WTC11 (cell line): ENCODE results near the gene EGFR. TPM values are rescaled to one million over a fixed set of nuclear protein-coding genes. Genes with fewer than 3 reads are reported as not detected.

Experiments used
- ATAC-seq: fragments of 200-7000 bp; cut with Tn5 transposase; 2 replicates; pipeline ENCODE4 v1.10.0; 2021; ENCODE audit warnings: mild to moderate bottlenecking, moderate library complexity
- CTCF ChIA-PET: fragments of 300-600 bp; sonication (Branson Sonifier 250); formaldehyde crosslinking; loops from one replicate; lab custom pipeline; 2021; ENCODE audit warnings: antibody characterized with exemption; lab: Charles Lee
- POLR2A ChIA-PET: fragments of 350-600 bp; sonication (Branson Sonifier 250); formaldehyde crosslinking; loops from one replicate; lab custom pipeline; 2021; ENCODE audit warnings: antibody characterized with exemption; lab: Charles Lee
- DNase-seq: peaks from one replicate; pipeline ENCODE4 v3.0.0; 2021; ENCODE audit warnings: low spot score
- H3K27ac Mint-ChIP-seq: 2 replicates; pipeline ENCODE4 v1.8.0; 2021; ENCODE audit warnings: mixed read lengths
- H3K27me3 Mint-ChIP-seq: 2 replicates; pipeline ENCODE4 v1.8.0; 2021; ENCODE audit warnings: low read depth, mild to moderate bottlenecking, moderate library complexity, mixed read lengths
- H3K36me3 Mint-ChIP-seq: 2 replicates; pipeline ENCODE4 v1.8.0; 2021; ENCODE audit warnings: mixed read lengths
- H3K4me1 Mint-ChIP-seq: 2 replicates; pipeline ENCODE4 v1.8.0; 2022; ENCODE audit warnings: mixed read lengths
- H3K4me3 Mint-ChIP-seq: 2 replicates; pipeline ENCODE4 v1.8.0; 2021; ENCODE audit warnings: mild to moderate bottlenecking, moderate library complexity, mixed read lengths
- H3K9me3 Mint-ChIP-seq: 2 replicates; pipeline ENCODE4 v1.8.0; 2021; ENCODE audit warnings: mixed read lengths
- E2F1 ChIP-seq: sonication (generic); formaldehyde crosslinking; IDR thresholded peaks from 2 replicates; pipeline ENCODE4 v1.8.0; 2022; ENCODE audit warnings: mild to moderate bottlenecking, missing genetic modification reagents
- EMX1 ChIP-seq: fragments of 250-450 bp; sonication (Bioruptor Pico); IDR thresholded peaks from 2 replicates; pipeline ENCODE4 v1.8.0; 2021; ENCODE audit warnings: mild to moderate bottlenecking
- GABPB1 ChIP-seq: sonication (generic); formaldehyde crosslinking; IDR thresholded peaks from 2 replicates; pipeline ENCODE4 v1.8.1; 2023; ENCODE audit warnings: mild to moderate bottlenecking, missing genetic modification reagents
- GRHL2 ChIP-seq: fragments of 250-450 bp; sonication (Bioruptor Pico); IDR thresholded peaks from 2 replicates; pipeline ENCODE4 v1.8.0; 2022; ENCODE audit warnings: mild to moderate bottlenecking, moderate library complexity; ENCODE audit not compliant: insufficient replicate concordance, severe bottlenecking
- MLX ChIP-seq: sonication (generic); formaldehyde crosslinking; IDR thresholded peaks from 2 replicates; pipeline ENCODE4 v1.8.1; 2023; ENCODE audit warnings: mild to moderate bottlenecking, missing genetic modification reagents, moderate library complexity
- NFE2L1 ChIP-seq: sonication (generic); formaldehyde crosslinking; IDR thresholded peaks from 2 replicates; pipeline ENCODE4 v1.8.1; 2023; ENCODE audit warnings: missing genetic modification reagents
- OVOL2 ChIP-seq: fragments of 250-450 bp; sonication (Bioruptor Pico); IDR thresholded peaks from 2 replicates; pipeline ENCODE4 v1.9.0; 2021; ENCODE audit warnings: mild to moderate bottlenecking, borderline replicate concordance
- PREB ChIP-seq: sonication (generic); formaldehyde crosslinking; IDR thresholded peaks from 2 replicates; pipeline ENCODE4 v1.8.1; 2022; ENCODE audit warnings: mild to moderate bottlenecking, missing genetic modification reagents, moderate library complexity, borderline replicate concordance
- RORB ChIP-seq: fragments of 250-450 bp; sonication (Bioruptor Pico); IDR thresholded peaks from 2 replicates; pipeline ENCODE4 v1.9.0; 2021; ENCODE audit warnings: mild to moderate bottlenecking
- TP53 ChIP-seq: sonication (generic); formaldehyde crosslinking; IDR thresholded peaks from 2 replicates; pipeline ENCODE4 v1.8.1; 2023; ENCODE audit warnings: mild to moderate bottlenecking, missing genetic modification reagents
- USF2 ChIP-seq: sonication (generic); formaldehyde crosslinking; IDR thresholded peaks from 2 replicates; pipeline ENCODE4 v1.8.1; 2023; ENCODE audit warnings: mild to moderate bottlenecking, missing genetic modification reagents, moderate library complexity
- ZNF232 ChIP-seq: sonication (generic); formaldehyde crosslinking; IDR thresholded peaks from 2 replicates; pipeline ENCODE4 v1.8.0; 2022; ENCODE audit warnings: mild to moderate bottlenecking, missing genetic modification reagents
- ZNF317 ChIP-seq: sonication (generic); formaldehyde crosslinking; IDR thresholded peaks from 2 replicates; pipeline ENCODE4 v1.8.1; 2023; ENCODE audit warnings: low read depth, mild to moderate bottlenecking, moderate library complexity, missing genetic modification reagents, borderline replicate concordance
- total RNA-seq: library from RNA; stranded (reverse); gene quantifications from 3 replicates; pipeline ENCODE4 v1.2.3, GENCODE V29; 2021
- TF ChIP-seq, protein P1 (sequence below): sonication (generic); formaldehyde crosslinking; IDR thresholded peaks from 2 replicates; pipeline ENCODE4 v1.8.0; 2023; ENCODE audit warnings: missing genetic modification reagents, mild to moderate bottlenecking, borderline replicate concordance
- TF ChIP-seq, protein P2 (sequence below): sonication (generic); formaldehyde crosslinking; IDR thresholded peaks from 2 replicates; pipeline ENCODE4 v1.8.0; 2023; ENCODE audit warnings: missing genetic modification reagents
- TF ChIP-seq, protein P3 (sequence below): sonication (generic); formaldehyde crosslinking; IDR thresholded peaks from 2 replicates; pipeline ENCODE4 v1.8.1; 2023; ENCODE audit warnings: mild to moderate bottlenecking, missing genetic modification reagents
- TF ChIP-seq, protein P4 (sequence below): fragments of 250-450 bp; sonication (Bioruptor Pico); IDR thresholded peaks from 2 replicates; pipeline ENCODE4 v2.1.2; 2022; ENCODE audit warnings: mild to moderate bottlenecking, moderate library complexity
- TF ChIP-seq, protein P5 (sequence below): fragments of 250-450 bp; sonication (Bioruptor Pico); IDR thresholded peaks from 2 replicates; pipeline ENCODE4 v1.8.0; 2021; ENCODE audit warnings: mild to moderate bottlenecking

EGFR gene
- total RNA-seq, 1 experiment from 2014 or later, result 5.9 TPM

DNA sequence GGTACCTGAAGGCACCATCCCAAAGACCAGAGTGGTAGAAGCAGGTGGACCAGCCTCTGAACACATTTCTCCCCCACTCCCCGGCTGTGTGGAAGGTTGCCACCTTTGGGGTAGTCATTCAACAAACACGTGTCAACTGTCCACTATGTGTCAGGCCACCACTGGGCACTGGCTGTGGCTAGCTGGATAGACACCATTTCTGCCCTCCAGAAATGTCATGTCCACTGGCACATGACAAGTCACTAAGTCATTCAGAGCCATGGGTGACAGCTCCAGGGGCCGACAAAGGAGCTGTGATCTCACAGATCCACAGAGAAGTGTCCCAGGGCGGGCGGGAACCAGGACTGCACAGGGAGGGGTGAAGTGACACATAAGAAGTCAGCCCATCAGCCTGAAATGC is 99.6 kb downstream of the EGFR start (continued):
- TF ChIP-seq MLX (CRISPR knock-in tag), result no peak
- no peak for TF ChIP-seq ZNF232 (CRISPR knock-in tag)
- TF ChIP-seq EMX1 (CRISPR knock-in tag), result no peak
- TF ChIP-seq, protein P1, sequence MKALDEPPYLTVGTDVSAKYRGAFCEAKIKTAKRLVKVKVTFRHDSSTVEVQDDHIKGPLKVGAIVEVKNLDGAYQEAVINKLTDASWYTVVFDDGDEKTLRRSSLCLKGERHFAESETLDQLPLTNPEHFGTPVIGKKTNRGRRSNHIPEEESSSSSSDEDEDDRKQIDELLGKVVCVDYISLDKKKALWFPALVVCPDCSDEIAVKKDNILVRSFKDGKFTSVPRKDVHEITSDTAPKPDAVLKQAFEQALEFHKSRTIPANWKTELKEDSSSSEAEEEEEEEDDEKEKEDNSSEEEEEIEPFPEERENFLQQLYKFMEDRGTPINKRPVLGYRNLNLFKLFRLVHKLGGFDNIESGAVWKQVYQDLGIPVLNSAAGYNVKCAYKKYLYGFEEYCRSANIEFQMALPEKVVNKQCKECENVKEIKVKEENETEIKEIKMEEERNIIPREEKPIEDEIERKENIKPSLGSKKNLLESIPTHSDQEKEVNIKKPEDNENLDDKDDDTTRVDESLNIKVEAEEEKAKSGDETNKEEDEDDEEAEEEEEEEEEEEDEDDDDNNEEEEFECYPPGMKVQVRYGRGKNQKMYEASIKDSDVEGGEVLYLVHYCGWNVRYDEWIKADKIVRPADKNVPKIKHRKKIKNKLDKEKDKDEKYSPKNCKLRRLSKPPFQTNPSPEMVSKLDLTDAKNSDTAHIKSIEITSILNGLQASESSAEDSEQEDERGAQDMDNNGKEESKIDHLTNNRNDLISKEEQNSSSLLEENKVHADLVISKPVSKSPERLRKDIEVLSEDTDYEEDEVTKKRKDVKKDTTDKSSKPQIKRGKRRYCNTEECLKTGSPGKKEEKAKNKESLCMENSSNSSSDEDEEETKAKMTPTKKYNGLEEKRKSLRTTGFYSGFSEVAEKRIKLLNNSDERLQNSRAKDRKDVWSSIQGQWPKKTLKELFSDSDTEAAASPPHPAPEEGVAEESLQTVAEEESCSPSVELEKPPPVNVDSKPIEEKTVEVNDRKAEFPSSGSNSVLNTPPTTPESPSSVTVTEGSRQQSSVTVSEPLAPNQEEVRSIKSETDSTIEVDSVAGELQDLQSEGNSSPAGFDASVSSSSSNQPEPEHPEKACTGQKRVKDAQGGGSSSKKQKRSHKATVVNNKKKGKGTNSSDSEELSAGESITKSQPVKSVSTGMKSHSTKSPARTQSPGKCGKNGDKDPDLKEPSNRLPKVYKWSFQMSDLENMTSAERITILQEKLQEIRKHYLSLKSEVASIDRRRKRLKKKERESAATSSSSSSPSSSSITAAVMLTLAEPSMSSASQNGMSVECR (CRISPR knock-in tag), result no peak

DNA sequence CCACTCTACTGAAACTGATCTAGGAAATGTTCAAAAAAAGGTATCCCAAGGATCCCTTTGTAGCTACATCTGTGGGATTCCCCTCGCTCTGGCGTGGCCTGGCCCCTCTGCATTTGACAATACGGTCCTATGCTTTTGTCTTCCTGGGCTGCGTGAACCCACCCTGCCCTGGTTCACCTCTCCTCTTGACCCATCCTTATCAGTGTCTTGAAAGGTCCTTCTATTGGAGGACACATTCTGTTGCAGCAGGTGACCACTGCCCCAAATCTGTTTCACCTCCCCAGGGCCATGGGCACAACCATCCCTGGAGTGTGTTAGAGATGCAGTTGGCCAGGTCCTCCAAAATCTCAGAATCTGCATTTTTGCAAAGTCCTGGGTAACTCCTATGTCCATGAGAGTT is 100.8 kb downstream of the EGFR start:
- no peaks in the 10 kb centered on the region for H3K27me3 Mint-ChIP-seq
- TF ChIP-seq, protein P2, sequence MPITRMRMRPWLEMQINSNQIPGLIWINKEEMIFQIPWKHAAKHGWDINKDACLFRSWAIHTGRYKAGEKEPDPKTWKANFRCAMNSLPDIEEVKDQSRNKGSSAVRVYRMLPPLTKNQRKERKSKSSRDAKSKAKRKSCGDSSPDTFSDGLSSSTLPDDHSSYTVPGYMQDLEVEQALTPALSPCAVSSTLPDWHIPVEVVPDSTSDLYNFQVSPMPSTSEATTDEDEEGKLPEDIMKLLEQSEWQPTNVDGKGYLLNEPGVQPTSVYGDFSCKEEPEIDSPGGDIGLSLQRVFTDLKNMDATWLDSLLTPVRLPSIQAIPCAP (CRISPR knock-in tag), result no peak
- TF ChIP-seq TP53 (CRISPR knock-in tag), result no peak
- TF ChIP-seq, protein P3, sequence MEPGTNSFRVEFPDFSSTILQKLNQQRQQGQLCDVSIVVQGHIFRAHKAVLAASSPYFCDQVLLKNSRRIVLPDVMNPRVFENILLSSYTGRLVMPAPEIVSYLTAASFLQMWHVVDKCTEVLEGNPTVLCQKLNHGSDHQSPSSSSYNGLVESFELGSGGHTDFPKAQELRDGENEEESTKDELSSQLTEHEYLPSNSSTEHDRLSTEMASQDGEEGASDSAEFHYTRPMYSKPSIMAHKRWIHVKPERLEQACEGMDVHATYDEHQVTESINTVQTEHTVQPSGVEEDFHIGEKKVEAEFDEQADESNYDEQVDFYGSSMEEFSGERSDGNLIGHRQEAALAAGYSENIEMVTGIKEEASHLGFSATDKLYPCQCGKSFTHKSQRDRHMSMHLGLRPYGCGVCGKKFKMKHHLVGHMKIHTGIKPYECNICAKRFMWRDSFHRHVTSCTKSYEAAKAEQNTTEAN (CRISPR knock-in tag), result no peak
- no peak for TF ChIP-seq USF2 (CRISPR knock-in tag)
- no peak for TF ChIP-seq GRHL2 (CRISPR knock-in tag)
- TF ChIP-seq, protein P4, sequence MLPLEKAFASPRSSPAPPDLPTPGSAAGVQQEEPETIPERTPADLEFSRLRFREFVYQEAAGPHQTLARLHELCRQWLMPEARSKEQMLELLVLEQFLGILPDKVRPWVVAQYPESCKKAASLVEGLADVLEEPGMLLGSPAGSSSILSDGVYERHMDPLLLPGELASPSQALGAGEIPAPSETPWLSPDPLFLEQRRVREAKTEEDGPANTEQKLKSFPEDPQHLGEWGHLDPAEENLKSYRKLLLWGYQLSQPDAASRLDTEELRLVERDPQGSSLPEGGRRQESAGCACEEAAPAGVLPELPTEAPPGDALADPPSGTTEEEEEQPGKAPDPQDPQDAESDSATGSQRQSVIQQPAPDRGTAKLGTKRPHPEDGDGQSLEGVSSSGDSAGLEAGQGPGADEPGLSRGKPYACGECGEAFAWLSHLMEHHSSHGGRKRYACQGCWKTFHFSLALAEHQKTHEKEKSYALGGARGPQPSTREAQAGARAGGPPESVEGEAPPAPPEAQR, result no peak
- ChIA-PET CTCF (interaction anchor here (0.6 kb wide), 1 partner anchor 331 kb away, joined by 3 read pairs; no protein-coding TSS in a partner anchor), POLR2A (no interaction called here)
- ATAC-seq (no peak), DNase-seq (no peak)
- H3K4me3 Mint-ChIP-seq, result no peak overlapping the region
- H3K4me1 Mint-ChIP-seq, result peaks cover 9% of the 10 kb centered on the region; the same call in 1 of the 2 replicates
- no peaks in the 10 kb centered on the region for H3K36me3 Mint-ChIP-seq
- no peak overlapping the region for H3K27ac Mint-ChIP-seq
- no peaks in the 10 kb centered on the region for H3K9me3 Mint-ChIP-seq

DNA sequence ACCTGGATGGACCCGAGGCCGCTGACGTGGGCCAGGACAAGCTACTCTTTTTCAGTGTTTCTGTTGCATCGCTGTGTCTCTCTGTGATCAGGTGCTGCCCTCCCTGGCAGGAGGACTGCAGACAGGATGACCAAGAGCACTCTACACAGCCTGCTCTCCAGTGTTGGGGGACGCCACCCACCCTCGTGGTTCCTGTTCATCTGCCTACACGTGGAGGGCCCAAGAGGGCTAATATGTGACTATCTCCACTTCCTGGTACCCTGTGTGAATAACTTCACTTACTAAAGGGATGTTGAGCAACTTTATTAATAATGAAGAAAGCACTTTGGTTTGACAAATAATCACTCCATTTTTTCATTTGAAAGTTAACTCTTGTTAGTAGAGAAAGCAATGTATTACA is 101.3 kb downstream of the EGFR start:
- ChIA-PET CTCF (interaction anchor here (0.6 kb wide), 1 partner anchor 332 kb away, joined by 3 read pairs; no protein-coding TSS in a partner anchor), POLR2A (no interaction called here)
- Mint-ChIP-seq H3K36me3 (no peaks in the 10 kb centered on the region), H3K9me3 (no peaks in the 10 kb centered on the region), H3K27ac (no peak overlapping the region), H3K4me3 (no peak overlapping the region), H3K4me1 (peaks cover 9% of the 10 kb centered on the region; the same call in 1 of the 2 replicates), H3K27me3 (no peaks in the 10 kb centered on the region)
- DNase-seq, result no peak
- no peak for ATAC-seq
- TF ChIP-seq RORB (CRISPR knock-in tag), result no peak
- TF ChIP-seq GABPB1 (CRISPR knock-in tag), result no peak
- TF ChIP-seq E2F1, result no peak
- TF ChIP-seq OVOL2 (CRISPR knock-in tag), result no peak
- no peak for TF ChIP-seq NFE2L1 (CRISPR knock-in tag)
- TF ChIP-seq, protein P5, sequence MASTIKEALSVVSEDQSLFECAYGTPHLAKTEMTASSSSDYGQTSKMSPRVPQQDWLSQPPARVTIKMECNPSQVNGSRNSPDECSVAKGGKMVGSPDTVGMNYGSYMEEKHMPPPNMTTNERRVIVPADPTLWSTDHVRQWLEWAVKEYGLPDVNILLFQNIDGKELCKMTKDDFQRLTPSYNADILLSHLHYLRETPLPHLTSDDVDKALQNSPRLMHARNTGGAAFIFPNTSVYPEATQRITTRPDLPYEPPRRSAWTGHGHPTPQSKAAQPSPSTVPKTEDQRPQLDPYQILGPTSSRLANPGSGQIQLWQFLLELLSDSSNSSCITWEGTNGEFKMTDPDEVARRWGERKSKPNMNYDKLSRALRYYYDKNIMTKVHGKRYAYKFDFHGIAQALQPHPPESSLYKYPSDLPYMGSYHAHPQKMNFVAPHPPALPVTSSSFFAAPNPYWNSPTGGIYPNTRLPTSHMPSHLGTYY (CRISPR knock-in tag), result no peak
- no peak for TF ChIP-seq PREB (CRISPR knock-in tag)
- no peak for TF ChIP-seq ZNF317 (CRISPR knock-in tag)
- TF ChIP-seq, protein P3 (CRISPR knock-in tag), result no peak
